Suprapubic skin (tissue), 4 donors: Measurements from ENCODE around the gene FLT1. TPM values are rescaled to one million over a fixed set of nuclear protein-coding genes. Genes with fewer than 3 reads are reported as not detected.

Experiments used
- DNase-seq, 2 donors: peaks; one replicate each; pipeline ENCODE4 v3.0.0-alpha.2; 2019; ENCODE audit warnings: low spot score in 2 of 2
- H3K27ac ChIP-seq: fragments of 200-600 bp; sonication (generic); one replicate; pipeline ENCODE4 v1.5.1; 2019
- H3K27me3 ChIP-seq: fragments of 200-600 bp; sonication (generic); one replicate; pipeline ENCODE4 v1.5.1; 2019
- H3K36me3 ChIP-seq: fragments of 200-600 bp; sonication (generic); one replicate; pipeline ENCODE4 v1.5.1; 2019
- H3K4me1 ChIP-seq: fragments of 200-600 bp; sonication (generic); one replicate; pipeline ENCODE4 v1.5.1; 2019
- H3K4me3 ChIP-seq: fragments of 200-600 bp; sonication (generic); one replicate; pipeline ENCODE4 v1.5.1; 2019; ENCODE audit warnings: mild to moderate bottlenecking
- H3K9me3 ChIP-seq: fragments of 200-600 bp; sonication (generic); one replicate; pipeline ENCODE4 v1.5.1; 2019
- CTCF ChIP-seq, 2 donors: fragments of 200-600 bp in 1 of 2; fragments of 450-650 bp in 1 of 2; sonication (generic) in 1 of 2; IDR thresholded peaks; one replicate each; pipeline ENCODE4 v1.5.1; 2016 to 2019; ENCODE audit warnings: antibody characterized with exemption in 2 of 2, mild to moderate bottlenecking in 1 of 2, moderate library complexity in 1 of 2
- EP300 ChIP-seq: sonication (generic); formaldehyde crosslinking; IDR thresholded peaks from one replicate; pipeline ENCODE4 v1.6.1; 2017; ENCODE audit warnings: antibody characterized with exemption
- POLR2A ChIP-seq, 2 donors: fragments of 450-650 bp; IDR thresholded peaks; one replicate each; pipeline ENCODE4 v1.6.1; 2017; ENCODE audit warnings: antibody characterized with exemption in 2 of 2, mild to moderate bottlenecking in 2 of 2, moderate library complexity in 2 of 2
- POLR2AphosphoS5 ChIP-seq, 3 donors: sonication (generic); formaldehyde crosslinking; IDR thresholded peaks; one replicate each; pipeline ENCODE4 v1.6.1; 2017; ENCODE audit warnings: antibody characterized with exemption in 3 of 3
- WGBS: methylation state at CpG from one replicate; pipeline ENCODE4 v1.1.5; 2018; 5-methylcytosine and 5-hydroxymethylcytosine counted together
- total RNA-seq, 4 donors: library from RNA; depleted of rRNA; stranded (reverse); fragments of >200 nt; gene quantifications; one replicate each; pipeline ENCODE4 v1.1.0, GENCODE V29; 2016

The FLT1 gene
- total RNA-seq, 4 donors from 2014 or later: 3.8 to 14.2 (median 6.8) TPM

- Histone ChIP-seq H3K9me3 (no peaks in the 10 kb centered on the region), H3K4me3 (no peak overlapping the region), H3K27me3 (peaks cover 20% of the 10 kb centered on the region), H3K4me1 (peaks cover 13% of the 10 kb centered on the region), H3K36me3 (no peaks in the 10 kb centered on the region), H3K27ac (no peak overlapping the region)
- WGBS: 41% methylated on average over 11 of the region's 11 CpGs
- TF ChIP-seq POLR2A (IDR thresholded peaks at IDR 0.05) (no peak), EP300 (no peak), CTCF (IDR thresholded peaks at IDR 0.05) (no peak), POLR2AphosphoS5 (IDR thresholded peaks at IDR 0.05) (no peak)
- no peak for DNase-seq
Measured at GRCh38 chr13:28432816-28433560, 61.9 kb downstream of the FLT1 start.

- Histone ChIP-seq H3K9me3 (no peaks in the 10 kb centered on the region), H3K36me3 (no peaks in the 10 kb centered on the region), H3K27me3 (peaks cover 17% of the 10 kb centered on the region), H3K4me3 (no peak overlapping the region), H3K27ac (no peak overlapping the region), H3K4me1 (peaks cover 13% of the 10 kb centered on the region)
- 71% methylated on average over 10 of the region's 10 CpGs for WGBS
- TF ChIP-seq EP300 (no peak), CTCF (IDR thresholded peaks at IDR 0.05) (no peak), POLR2A (IDR thresholded peaks at IDR 0.05) (no peak), POLR2AphosphoS5 (IDR thresholded peaks at IDR 0.05) (no peak)
- no peak for DNase-seq
Measured at GRCh38 chr13:28429685-28430290, 65.1 kb downstream of the FLT1 start.

GRCh38 chr13:28429096-28429495 is 65.8 kb downstream of the FLT1 start:
- DNase-seq: no peak
- Histone ChIP-seq H3K36me3 (no peaks in the 10 kb centered on the region), H3K4me3 (no peak overlapping the region), H3K4me1 (peaks cover 13% of the 10 kb centered on the region), H3K27ac (no peak overlapping the region), H3K9me3 (no peaks in the 10 kb centered on the region), H3K27me3 (peaks cover 14% of the 10 kb centered on the region)
- WGBS: 65% methylated on average over 2 of the region's 2 CpGs
- TF ChIP-seq CTCF (IDR thresholded peaks at IDR 0.05) (no peak), EP300 (no peak), POLR2AphosphoS5 (IDR thresholded peaks at IDR 0.05) (no peak), POLR2A (IDR thresholded peaks at IDR 0.05) (no peak)

- H3K4me3 ChIP-seq: no peak overlapping the region
- TF ChIP-seq POLR2AphosphoS5 (IDR thresholded peaks at IDR 0.05) (no peak), POLR2A (IDR thresholded peaks at IDR 0.05) (no peak), CTCF (IDR thresholded peaks at IDR 0.05) (no peak), EP300 (no peak)
- no peak overlapping the region for H3K27ac ChIP-seq
Measured at GRCh38 chr13:28426381-28426780, 68.5 kb downstream of the FLT1 start.

GRCh38 chr13:28425793-28426192 is 69.1 kb downstream of the FLT1 start:
- TF ChIP-seq POLR2AphosphoS5 (IDR thresholded peaks at IDR 0.05) (no peak), EP300 (no peak), CTCF (IDR thresholded peaks at IDR 0.05) (no peak), POLR2A (IDR thresholded peaks at IDR 0.05) (no peak)
- Histone ChIP-seq H3K4me3 (no peak overlapping the region), H3K9me3 (no peaks in the 10 kb centered on the region), H3K36me3 (no peaks in the 10 kb centered on the region), H3K4me1 (peaks cover 4% of the 10 kb centered on the region), H3K27me3 (peaks cover 10% of the 10 kb centered on the region), H3K27ac (no peak overlapping the region)
- DNase-seq: no peak
- WGBS: 41% methylated on average over 1 of the region's 1 CpG

More at GRCh38 chr13:28426381-28426780, 68.5 kb downstream of the FLT1 start:
- WGBS: 93% methylated on average over 4 of the region's 4 CpGs
- Histone ChIP-seq H3K36me3 (no peaks in the 10 kb centered on the region), H3K4me1 (peaks cover 4% of the 10 kb centered on the region), H3K27me3 (peaks cover 10% of the 10 kb centered on the region), H3K9me3 (no peaks in the 10 kb centered on the region)
- DNase-seq: no peak
